Measurements from ENCODE around the gene HES1. TPM values are rescaled to one million over a fixed set of nuclear protein-coding genes. Genes with fewer than 3 reads are reported as not detected.
"Not testable (repeated sequence)": the region's sequence is repeated elsewhere in the genome, so short reads cannot be mapped to it uniquely, and the experiment has no call there.

HES1 gene
- total RNA-seq, 1 donor from 2014 or later, result 48.8 TPM

DNA sequence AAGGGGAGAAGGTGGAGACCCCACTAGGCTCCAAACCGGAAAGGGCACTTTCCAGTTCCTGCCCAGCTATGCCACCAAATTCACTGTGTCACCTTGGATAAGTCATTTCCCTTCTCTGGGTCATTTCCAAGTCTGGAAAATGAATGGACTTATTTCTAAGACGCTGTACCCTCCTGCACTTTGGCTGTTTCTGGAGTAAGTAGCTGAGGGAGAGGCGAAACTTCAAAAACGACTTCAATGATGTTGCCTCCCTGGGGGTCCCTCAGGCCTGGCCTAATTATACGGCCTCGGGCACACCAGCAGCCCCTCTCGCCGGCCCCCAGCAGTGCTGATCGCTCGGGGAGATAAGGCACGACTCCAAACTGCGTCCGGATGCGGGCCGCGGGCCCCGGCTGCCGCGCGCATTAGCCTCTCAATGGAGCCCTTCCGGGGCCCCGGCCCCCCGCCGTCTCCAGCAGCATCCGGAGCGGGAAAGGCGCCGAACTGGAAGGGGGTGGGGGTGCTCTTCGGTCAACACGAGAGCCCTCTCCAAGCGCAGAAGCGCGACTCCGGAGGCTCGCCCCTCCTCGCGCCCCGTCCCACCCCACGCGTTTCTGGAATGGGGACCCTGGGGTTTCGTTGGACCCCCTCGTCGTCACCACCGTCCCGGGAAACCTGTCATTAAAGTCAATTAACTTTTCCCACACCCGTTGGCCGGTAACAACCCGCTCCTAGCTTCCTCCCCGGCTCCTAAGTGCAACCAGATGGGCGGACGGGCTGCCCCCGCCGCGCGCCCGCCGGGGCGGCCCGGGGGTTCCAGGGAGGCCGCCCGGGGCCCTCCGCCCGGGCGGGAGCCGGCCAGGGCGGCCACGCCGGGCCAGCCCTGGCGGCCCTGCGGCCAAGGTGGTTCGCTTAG lies 4.8 kb downstream of the HES1 start:
- peak in 1 of 2 donors; percentile 67 for DNase-seq (ENCODE audit: low read depth in 2 of 2)

DNA sequence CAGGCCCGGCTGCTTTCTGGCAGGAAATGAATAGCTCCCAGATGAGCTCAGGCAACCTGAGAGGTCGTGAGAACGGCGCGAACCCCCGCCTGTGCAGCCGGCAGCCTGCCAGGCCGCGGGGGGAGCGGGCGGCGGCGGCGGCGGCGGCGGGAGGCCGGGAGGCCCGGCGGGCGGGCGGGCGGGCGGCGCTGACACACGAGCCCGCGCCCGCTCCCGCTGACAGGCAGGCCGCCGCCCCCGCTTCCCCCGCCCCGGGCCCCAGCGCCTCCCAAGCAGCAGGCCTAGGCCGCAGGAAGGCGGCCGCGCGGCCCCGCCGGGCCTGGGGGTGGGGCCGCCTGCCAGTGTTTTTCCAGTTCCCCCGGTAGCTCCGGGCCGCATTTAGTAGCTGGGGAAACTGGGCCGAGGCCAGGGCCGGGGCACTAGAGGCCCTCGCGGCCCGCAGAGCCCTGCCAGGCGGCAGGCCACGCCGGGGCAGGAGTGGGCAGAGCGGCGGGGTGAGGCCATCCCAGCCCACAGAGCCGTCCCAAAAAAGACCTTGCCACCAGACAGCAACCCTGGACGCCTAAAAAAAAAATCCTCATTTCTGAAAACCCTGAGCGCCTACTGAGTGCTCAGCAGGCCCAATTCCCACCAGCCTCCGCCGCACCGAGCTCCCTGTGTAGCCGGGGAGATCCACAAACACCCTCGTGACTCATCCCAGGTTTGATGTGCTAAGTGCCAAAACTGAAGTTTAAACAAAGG lies 5.6 kb downstream of the HES1 start:
- DNase-seq (ENCODE audit: low read depth in 2 of 2), result peak; percentile 94 to 98

DNA sequence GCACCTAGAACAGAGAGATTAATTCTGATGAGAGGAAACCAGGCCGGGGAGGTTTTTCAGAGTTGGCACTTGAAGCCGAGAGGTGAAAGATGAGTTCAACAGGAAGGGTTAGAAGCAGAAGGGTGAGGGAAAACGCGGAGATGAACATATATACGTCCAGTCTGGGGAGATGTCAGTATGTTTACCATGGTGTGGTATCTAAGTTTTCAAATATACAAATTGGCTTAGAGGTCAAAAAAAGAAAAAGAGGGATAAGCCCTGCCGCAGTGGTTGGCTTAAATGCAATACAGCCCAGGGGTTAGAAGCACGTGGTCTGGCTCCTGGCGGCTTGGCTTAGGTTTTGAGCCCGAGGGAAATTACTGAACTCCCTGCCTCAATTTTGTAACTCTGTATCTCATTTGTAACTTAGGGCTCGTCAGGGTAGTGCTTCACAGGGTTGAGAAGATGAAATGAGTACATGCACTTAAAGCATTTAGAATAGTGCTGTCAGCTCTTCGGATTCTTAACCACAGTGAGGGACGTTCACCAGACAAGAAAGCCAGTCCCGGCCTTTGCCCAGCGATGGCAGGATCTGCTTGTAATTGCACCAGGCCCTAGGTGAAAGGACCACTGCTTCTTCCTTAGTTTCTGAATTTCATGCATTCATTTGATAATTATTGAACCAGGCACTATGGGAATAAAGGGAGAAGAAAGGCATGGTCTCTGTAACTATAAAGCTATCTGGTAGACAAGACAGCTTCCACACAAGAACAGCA lies 6.4 kb downstream of the HES1 start:
- DNase-seq (ENCODE audit: low read depth in 2 of 2), result peak in 1 of 2 donors; percentile 97

DNA sequence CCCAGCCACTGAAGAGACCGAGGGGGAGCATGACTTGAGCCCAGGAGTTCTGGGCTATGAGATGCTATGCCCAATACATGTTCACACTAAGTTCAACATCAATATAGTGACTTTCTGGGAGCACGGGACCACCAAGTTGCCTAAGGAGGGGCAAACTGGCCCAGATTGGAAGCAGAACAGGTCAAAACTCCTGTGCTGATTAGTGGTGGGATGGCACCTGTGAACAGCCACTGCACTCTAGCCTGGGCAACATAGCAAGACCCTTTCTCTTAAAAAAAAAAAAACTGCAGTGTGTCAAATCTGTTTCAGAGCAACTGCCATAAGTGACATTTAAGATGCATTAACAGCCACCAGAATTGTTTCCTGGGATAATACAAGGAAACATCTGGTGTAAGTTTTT lies 9.8 kb downstream of the HES1 start:
- DNase-seq (ENCODE audit: low read depth in 2 of 2), result no peak

DNA sequence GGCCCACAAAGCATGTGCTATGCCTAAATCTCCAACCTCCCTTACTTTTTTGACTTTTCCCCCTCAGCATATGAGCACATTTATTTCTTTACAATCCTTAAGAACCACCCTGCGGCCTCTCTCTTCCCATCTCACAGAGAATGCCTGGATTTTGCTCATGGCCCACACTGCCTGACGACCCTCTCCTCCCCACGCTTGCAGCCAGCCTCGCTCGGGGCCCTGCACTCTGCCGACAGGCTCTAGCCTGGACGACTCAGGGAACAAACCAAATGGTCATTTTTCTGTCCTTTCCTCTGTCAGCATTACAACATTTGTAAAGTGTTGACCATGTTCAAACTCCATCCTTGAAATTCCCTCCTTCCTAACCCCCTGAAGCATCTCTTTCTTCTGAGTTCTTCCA lies 11.7 kb downstream of the HES1 start:
- DNase-seq (ENCODE audit: low read depth in 2 of 2), result no peak

DNA sequence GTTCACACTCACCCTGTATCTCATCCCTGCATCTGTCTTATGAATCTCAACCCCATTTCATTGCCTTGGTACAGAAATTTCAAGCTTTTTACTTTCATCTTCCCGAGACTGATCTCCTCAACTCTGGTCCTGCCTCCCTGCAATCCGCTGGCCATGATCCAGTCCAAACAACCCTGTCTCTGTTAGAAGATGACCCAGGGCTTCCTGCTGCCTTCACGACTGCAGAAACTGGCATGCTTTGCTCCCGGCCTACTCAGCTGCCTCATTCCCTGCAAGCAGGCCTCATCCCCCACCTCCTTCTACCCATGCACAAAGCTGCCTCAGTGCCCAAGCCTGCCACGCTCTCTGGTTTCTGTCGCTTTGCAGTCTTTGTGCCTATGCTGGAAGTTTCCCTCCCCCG lies 12.4 kb downstream of the HES1 start:
- peak in 1 of 2 donors; percentile 82 for DNase-seq (ENCODE audit: low read depth in 2 of 2)

DNA sequence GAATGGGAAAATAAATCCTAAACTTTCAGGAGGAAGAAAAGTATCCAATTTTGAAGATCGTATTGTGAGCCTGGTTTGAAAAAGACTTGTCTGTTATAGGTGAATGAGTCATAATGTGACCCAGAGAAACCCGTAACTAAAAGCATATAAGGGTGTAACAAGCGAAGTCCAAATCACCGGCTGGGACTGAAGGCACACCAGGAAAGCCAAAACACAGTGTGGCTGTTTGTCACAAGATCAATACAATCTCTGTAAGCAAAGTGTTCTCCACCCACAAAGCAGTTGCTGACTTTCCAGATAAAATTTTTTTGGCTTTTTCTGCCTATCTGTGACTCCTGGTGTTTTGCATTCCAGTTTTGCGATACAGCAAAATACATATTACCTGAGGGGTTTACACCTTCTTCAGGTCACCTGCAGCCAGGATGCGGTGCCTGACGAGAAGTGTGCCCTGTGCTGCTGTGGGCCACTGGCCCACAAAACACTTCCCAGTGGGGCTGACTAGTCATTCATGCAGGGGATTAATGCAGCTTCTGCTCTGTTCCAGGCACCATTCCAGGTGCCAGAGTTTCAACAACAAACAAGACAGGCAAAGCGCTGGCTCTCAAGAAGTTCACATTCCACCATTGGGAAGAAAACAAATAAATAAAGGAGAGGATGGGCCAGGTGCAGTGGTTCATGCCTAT lies 14.4 kb downstream of the HES1 start:
- DNase-seq (ENCODE audit: low read depth in 2 of 2), result no peak

DNA sequence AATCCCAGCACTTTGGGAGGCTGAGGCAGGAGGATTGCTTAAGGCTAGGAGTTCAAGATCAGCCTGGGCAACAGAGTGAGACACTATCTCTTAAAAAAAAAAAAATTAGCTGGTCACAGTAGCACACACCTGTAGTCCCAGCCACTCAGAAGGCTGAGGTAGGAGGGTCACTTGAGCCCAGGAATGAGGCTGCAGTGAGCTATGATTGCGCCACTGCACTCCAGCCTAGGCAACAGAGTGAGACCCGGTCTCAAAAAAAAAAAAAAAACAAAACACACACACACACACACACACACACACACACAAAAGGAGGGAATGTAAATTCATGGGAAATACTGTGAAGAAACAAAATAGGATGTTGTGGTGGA lies 15.0 kb downstream of the HES1 start:
- DNase-seq (ENCODE audit: low read depth in 2 of 2), result not testable (repeated sequence)

DNA sequence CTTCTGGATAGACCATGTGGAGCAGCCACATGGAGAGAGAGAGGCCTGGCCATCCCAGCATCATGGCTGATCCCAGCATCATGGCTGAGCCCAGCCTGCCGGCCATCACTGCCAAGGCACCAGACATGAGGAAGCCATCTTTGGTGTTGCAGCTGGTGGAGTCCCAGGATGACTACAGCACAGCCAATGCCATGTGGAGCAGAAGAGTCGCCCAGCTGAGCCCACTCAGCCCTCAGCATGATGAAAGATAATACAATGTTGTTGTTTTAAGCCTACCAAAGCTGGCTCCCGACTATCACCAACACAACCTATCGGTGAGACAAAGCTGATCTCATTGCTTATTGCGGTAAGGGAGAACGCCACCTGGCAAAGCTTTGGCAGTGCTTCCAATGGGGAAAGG lies 18.4 kb downstream of the HES1 start:
- DNase-seq (ENCODE audit: low read depth in 2 of 2), result no peak

DNA sequence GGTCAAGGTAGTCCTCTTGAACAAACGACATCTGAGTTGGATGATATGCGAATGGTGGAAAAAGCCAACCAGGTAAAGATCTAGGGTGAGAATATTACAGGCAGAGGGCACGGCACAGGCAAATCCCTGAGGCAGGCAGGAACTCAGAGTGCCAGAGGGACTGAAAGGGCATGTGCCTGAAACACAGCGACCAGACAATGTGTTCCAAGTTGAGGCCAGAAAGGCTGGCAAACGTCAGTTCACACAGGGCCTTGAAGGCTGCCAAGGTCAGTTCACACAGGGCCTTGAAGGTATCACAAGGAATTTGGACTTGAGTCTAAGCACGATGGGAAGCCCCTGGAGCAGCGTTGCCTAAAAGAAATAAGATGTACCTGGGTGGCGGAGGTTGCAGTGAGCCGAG lies 20.1 kb downstream of the HES1 start:
- no peak for DNase-seq (ENCODE audit: low read depth in 2 of 2)

DNA sequence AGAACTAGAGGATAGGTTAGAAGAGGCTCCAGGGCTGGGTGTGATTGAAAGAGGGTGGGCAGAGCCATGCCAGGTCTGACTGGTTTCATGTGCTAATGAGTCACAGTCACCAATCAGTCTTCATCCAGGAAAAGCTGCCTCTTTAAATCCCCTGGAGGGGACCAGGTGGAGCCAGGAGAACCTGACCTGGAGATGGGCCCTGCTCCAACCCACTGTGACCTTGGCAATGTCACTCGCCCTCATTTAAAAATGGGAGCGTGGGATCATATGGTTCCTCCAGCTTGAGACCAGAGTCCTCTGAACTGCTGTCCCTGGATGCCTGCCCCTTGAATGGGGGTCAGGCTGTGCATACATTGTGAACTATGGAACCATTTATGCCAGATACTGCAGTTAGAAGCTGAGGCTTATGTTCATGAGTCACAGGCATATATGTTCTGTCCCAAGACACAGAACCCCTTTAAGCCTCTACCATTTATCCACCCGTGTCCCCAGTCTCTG lies 23.0 kb downstream of the HES1 start:
- DNase-seq (ENCODE audit: low read depth in 2 of 2), result no peak

DNA sequence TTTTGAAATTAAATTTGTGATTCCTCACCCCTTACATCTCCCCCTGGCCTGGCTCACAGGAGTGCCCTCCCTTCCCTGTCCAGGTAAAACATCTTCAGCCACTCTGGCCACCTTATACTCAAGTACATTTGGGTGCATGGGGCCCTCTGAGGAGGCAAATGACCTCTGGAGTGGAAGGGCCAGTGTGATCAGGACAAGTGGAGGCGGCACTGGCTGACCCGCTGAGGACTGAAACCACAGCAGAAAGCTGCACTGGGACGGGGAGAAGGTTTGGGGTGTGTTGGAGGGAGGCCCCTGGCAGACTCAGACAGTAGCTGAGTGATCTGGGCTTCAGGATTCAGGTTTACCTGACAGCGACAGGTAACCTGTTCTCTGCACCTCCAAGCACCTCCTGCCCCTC lies 24.2 kb downstream of the HES1 start:
- no peak for DNase-seq (ENCODE audit: low read depth in 2 of 2)

DNA sequence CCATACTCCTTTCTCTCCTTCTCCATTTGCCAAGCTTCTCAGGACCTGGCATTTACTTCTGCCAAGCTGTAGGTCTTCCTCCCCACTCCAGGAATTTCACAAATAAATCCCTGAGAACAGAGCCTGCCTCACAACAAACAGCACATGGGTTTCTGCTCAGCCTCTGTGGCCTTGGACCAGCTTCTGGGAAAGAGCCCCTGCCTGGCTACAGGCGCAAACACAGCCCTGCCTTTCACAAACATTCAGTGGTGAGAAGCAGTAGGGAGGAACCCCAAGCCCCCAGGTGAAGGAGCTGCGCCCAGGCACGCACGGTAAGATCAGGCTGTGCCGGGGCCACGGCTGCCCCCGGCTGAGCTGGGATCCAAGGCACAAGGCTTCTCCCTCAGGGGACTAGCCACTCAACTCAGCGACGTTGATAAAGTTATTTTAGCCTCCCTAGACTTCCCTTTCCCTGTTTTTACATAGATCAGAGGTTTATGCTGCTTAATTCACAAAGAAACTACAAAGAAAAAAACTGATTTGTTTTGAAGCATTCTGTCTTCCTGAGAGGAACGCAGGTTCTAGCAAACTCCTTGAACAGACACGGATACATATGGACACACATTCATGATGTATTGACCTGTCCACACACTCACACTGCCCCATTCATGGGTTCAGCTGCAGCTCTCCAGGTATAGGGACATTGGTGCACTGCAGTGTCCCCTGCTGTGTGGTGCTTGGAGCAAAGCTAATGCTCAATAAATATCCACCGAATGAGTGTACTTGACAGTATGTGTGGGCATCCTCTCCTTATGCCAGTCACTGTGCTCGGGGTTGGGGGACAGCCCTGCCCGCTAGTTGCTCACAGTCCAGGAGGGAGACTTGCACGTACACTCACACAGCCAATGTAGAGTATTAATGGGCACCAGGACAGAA lies 25.4 kb downstream of the HES1 start:
- no peak for DNase-seq (ENCODE audit: low read depth in 2 of 2)

DNA sequence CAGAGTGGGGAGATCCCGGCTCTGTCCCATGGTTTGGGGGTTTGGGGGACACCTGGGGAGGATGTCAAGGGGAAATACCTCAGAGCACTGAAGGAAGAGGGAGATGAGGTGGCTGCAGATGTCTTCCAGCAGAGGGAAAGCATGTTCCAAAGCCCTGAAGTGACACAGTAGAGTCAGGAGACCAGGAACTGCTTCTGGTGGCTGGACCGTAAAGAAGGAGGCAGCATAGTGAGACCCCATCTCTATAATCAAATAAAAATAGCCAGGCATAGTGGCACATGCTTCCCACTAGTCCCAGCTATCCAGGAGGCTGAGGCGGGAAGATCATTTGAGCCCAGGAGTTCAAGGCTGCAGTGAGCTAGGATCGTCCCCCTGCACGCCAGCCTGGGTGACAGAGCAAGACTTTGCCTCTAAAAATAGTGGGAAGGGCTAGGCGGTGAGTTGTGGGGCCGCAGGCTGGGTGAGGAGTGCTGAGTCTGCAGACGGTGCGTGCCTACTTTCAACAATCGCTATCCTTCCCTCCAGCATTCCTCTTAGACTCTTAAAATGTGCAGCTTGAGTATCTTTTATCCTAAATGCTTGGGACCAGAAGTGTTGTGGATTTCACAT lies 26.2 kb downstream of the HES1 start:
- DNase-seq (ENCODE audit: low read depth in 2 of 2), result no peak

DNA sequence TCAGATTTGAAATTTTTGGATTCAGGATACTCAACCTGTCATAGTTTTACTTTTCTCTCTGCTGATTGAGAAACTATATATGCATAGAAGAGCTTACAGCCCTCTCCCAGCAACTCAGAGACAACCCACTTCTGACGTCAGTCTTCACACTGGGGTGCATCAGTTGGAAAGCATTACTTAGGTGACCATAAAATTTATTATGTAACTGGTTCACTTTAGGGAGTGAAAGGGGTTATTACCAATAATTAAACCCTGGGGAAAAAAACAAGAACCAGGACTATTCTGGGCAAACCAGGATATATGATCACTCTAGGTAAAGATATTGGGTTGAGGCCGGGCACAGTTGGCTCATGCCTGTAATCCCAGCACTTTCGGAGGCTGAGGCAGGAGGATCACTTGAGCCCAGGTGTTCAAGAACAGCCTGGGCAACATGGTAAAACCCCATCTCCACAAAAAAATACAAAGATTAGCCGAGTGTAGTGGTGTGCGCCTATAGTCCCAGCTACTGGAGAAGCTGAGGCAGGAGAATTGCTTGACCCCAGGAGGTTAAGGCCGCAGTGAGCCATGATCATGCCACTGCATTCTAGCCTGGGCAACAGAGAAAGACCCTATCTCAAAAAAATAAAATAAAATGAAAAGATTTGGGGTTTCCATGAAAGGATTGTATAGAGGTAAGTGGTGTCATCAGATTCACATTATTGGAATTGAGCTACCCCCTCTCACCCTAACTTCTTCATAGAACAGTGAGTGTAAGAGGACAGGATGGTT lies 27.1 kb downstream of the HES1 start:
- no peak for DNase-seq (ENCODE audit: low read depth in 2 of 2)

DNA sequence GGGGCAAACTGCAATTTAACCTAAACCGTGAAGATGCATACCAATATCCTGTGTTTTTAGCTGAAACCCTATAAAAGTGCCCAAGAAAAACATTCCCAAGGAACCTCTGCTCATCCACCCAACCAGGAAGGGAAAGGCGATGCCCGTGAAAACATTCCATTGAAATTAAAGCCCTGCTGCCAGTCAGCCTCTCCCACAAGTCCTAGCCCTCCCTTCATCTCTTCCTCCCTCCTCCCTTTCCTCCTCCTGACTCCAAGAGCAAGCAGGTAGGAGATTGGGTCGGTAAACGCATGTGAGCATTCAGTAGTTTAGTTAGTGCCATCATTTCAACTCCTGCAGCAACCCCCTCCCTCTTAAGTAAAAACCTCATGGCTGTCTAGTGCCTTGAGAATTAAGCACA lies 27.7 kb downstream of the HES1 start:
- DNase-seq (ENCODE audit: low read depth in 2 of 2), result no peak

DNA sequence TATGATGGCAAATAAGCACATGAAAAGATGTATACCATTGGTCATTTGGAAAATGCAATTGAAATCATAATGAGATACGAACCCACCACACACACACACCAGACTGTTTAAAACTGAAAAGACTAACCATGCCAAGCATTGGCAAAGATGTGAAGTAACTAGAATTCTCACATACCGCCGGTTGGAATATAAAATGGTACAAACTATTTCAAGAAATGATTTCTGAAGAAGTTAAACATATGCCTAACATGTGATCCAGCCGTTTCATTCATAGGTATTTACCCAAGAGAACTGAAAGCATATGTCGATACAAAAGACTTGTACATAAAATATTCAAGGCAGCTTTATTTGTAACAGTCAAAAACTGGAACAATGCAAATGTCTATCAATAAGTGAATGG lies 28.9 kb downstream of the HES1 start:
- no peak for DNase-seq (ENCODE audit: low read depth in 2 of 2)

DNA sequence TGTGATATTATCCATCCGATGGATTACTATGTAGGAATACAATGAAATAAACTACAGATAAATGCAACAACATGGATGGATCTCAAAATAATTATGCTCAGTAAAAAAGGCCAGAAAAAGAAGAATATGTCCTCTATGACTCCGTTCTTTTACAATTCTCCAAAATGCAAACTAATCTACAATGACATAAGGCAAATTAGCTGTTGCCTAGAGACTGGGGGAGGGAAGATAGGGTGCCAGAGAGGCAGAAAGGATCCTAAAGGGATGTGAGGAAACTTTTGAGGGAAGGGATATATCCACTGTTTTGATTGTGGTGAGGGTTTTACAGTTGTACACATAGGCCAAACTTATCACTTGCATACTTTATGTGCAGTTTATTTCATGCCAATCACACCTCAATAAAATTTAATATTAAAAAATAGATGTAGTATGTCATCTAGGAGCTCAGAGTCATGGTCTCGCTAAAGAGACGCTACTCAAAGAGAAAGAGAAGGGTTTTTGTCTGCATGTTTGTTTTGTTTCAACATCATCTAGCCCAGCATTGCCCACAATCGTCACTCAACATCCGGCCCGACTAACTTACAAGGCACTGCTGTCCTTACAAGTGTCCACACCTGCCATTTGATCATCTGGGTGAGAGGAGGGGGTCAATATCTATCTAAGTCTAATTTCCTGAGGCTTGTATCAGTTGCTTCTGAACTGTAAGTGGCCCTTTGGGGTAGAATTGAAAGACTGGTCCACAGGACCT lies 29.5 kb downstream of the HES1 start:
- DNase-seq (ENCODE audit: low read depth in 2 of 2), result no peak

Measured in dermis microvascular lymphatic vessel endothelial cell (primary cell).